Activated CD8-positive, alpha-beta T cell treated with anti-CD3 and anti-CD28 coated beads for 36 hours (primary cell): ENCODE measurements around the gene AMIGO3. TPM values are rescaled to one million over a fixed set of nuclear protein-coding genes. Genes with fewer than 3 reads are reported as not detected.

Source experiments
- ATAC-seq: fragments of 200-7000 bp; cut with Tn5 transposase; one replicate; pipeline ENCODE4 v1.10.0; 2021; ENCODE audit warnings: mild to moderate bottlenecking, moderate library complexity
- CTCF ChIA-PET: fragments of 350-600 bp; sonication (Branson Sonifier 250); formaldehyde crosslinking; loops from one replicate; lab custom pipeline; 2021; ENCODE audit warnings: antibody characterized with exemption; lab: Charles Lee
- POLR2A ChIA-PET: fragments of 350-600 bp; sonication (Branson Sonifier 250); formaldehyde crosslinking; loops from one replicate; lab custom pipeline; 2021; ENCODE audit warnings: antibody characterized with exemption; lab: Charles Lee
- DNase-seq: peaks from one replicate; pipeline ENCODE4 v3.0.0-alpha.2; 2020
- H3K27ac Mint-ChIP-seq: one replicate; pipeline ENCODE4 v1.8.0; 2021; ENCODE audit warnings: mild to moderate bottlenecking, mixed read lengths
- H3K27me3 Mint-ChIP-seq: one replicate; pipeline ENCODE4 v1.8.0; 2021; ENCODE audit warnings: mixed read lengths
- H3K36me3 Mint-ChIP-seq: one replicate; pipeline ENCODE4 v1.8.0; 2021; ENCODE audit warnings: low read depth, mixed read lengths
- H3K4me1 Mint-ChIP-seq: one replicate; pipeline ENCODE4 v1.8.0; 2021; ENCODE audit warnings: low read depth, mixed read lengths
- H3K4me3 Mint-ChIP-seq: one replicate; pipeline ENCODE4 v1.8.0; 2021; ENCODE audit warnings: mild to moderate bottlenecking, moderate library complexity, mixed read lengths
- H3K9me3 Mint-ChIP-seq: one replicate; pipeline ENCODE4 v1.8.0; 2021; ENCODE audit warnings: mixed read lengths
- intact Hi-C: fragments of 100-400 bp; cut with micrococcal nuclease; formaldehyde crosslinking; loops from one replicate; pipeline ENCODE4 v1.10.0; 2022
- total RNA-seq, 2 experiments: library from RNA; stranded (reverse); gene quantifications; one replicate each; pipeline ENCODE4 v1.2.3, GENCODE V29; 2021
- TF ChIP-seq, protein P1 (sequence below): fragments of 200-600 bp; IDR thresholded peaks from one replicate; pipeline ENCODE4 v1.8.0; 2022; ENCODE audit warnings: antibody characterized with exemption, mild to moderate bottlenecking

Gene AMIGO3
- total RNA-seq, 2 experiments from 2014 or later = 0.23 TPM; not detected in 1

DNA sequence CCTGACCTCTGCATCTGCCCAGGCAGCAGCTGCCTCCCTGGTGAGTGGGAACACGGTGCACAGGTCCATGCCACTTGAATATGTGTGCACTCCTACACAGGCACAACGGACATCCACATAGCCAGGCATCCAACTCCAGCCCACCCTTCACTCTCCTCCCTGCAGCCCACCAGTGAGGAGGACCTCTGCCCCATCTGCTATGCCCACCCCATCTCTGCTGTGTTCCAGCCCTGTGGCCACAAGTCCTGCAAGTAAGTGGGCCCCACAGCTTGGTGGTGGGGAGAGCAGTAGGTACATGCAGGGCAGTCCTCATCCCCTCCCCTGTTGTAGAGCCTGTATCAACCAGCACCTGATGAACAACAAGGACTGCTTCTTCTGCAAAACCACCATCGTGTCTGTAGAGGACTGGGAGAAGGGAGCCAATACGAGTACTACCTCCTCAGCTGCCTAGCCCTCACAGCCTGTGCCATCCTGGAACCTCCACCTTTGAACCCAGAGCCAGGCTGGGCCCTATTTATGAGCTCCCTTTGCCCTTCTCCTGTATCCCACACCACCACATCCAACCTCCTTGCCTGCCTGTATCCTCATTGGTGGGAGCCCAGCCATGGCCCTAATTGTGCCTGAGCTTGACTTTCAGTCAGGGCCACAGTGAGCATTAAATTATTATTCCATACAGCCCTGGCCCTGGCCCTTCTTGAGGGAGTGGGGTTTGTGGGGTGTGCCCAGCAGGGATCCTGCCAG lies 1.5 kb upstream of the AMIGO3 start:
- intact Hi-C loops = no loop called here
- Mint-ChIP-seq H3K36me3 (peaks cover 13% of the 10 kb centered on the region), H3K9me3 (no peaks in the 10 kb centered on the region), H3K27ac (peak overlapping the region; percentile 49), H3K27me3 (no peaks in the 10 kb centered on the region), H3K4me3 (no peak overlapping the region), H3K4me1 (peaks cover 26% of the 10 kb centered on the region)
- TF ChIP-seq, protein P1, sequence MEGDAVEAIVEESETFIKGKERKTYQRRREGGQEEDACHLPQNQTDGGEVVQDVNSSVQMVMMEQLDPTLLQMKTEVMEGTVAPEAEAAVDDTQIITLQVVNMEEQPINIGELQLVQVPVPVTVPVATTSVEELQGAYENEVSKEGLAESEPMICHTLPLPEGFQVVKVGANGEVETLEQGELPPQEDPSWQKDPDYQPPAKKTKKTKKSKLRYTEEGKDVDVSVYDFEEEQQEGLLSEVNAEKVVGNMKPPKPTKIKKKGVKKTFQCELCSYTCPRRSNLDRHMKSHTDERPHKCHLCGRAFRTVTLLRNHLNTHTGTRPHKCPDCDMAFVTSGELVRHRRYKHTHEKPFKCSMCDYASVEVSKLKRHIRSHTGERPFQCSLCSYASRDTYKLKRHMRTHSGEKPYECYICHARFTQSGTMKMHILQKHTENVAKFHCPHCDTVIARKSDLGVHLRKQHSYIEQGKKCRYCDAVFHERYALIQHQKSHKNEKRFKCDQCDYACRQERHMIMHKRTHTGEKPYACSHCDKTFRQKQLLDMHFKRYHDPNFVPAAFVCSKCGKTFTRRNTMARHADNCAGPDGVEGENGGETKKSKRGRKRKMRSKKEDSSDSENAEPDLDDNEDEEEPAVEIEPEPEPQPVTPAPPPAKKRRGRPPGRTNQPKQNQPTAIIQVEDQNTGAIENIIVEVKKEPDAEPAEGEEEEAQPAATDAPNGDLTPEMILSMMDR = no peak
- POLR2A ChIA-PET = interaction anchor here (0.5 to 7.6 kb wide), 8 partner anchors 9 to 993 kb away, joined by 3 to 40 read pairs (median 4); no protein-coding TSS in a partner anchor
- ATAC-seq (no peak), DNase-seq (no peak)
- CTCF ChIA-PET = interaction anchor here (1.0 to 3.3 kb wide), 2 partner anchors 20 to 118 kb away, joined by 3 to 13 read pairs; no protein-coding TSS in a partner anchor

DNA sequence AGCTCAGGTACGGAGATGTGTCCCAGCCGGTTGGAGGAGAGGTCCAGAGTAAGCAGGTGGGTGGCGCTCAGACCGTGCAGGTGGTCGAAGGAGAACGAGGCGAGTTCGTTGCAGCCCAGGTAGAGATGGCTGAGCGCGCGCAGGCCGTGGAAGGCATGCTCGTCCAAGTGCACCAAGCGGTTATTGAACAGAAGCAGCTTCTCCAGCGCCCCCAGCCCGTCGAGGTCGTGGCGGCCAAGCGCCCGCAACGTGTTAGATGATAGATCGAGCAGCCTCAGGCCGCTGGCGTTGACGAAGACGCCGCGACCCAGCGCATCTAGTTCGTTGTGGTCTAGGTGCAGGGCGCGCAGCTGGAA lies 648 bp downstream of the AMIGO3 start:
- ChIA-PET POLR2A (interaction anchor here (0.7 to 7.6 kb wide), 14 partner anchors 8 to 512 kb away, joined by 3 to 40 read pairs (median 3); partner anchors contain the start of gene MST1R), CTCF (interaction anchor here (0.8 to 3.3 kb wide), 11 partner anchors 8 to 318 kb away, joined by 3 to 17 read pairs (median 4); no protein-coding TSS in a partner anchor)
- ATAC-seq (no peak), DNase-seq (peak; percentile 35)
- Mint-ChIP-seq H3K36me3 (peaks cover 13% of the 10 kb centered on the region), H3K4me3 (peak overlapping the region; percentile 74), H3K9me3 (no peaks in the 10 kb centered on the region), H3K4me1 (peaks cover 23% of the 10 kb centered on the region), H3K27me3 (no peaks in the 10 kb centered on the region), H3K27ac (no peak overlapping the region)
- intact Hi-C loops = no loop called here
- TF ChIP-seq, protein P1 = no peak

DNA sequence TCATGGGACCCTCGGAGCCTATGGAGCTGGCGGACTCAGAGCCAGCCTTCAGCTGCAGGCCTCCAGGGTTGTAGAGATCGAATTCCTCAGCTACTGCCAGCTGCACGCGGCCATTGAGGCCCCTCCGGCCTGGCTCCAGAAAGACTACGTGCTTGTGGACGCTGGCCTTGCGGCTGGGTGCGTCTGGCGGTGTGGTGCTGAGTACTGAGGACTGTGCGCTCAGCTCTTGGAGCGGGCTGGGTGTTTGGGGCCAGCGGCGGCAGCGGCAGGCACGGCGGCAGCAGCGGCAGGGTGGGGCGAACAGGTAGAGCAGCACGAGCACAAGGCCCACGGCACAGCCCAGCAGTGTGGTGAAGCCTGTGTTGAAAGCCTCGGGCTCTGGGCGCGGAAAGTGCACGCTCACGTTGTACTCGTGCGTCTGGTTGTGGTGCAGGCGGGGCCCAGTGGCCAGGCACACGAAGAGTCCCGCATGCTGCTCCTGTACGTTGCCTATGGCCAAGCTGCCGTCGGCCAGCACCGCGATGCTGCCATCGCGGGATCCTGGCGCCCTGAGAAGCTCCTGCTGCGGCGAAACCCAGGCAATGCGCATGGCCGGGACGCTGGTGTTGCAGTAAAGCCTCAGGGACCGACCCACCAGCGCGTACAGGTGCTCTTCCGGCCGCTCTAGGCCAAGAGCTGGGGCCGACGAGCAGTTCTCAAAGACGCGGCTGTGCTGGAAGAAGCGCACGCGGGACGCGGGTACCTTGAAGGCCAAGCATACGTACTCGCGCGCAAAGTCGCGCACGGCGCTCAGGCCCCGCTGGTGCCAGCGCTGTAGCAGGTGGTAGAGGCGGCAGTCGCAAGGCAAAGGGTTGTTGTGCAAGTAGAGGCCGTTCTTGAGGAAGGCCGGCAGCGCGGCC lies 1.3 kb downstream of the AMIGO3 start:
- no peaks in the 10 kb centered on the region for H3K27me3 Mint-ChIP-seq
- ChIA-PET CTCF (interaction anchor here (0.8 to 3.3 kb wide), 11 partner anchors 9 to 319 kb away, joined by 3 to 17 read pairs (median 4); no protein-coding TSS in a partner anchor), POLR2A (interaction anchor here (0.6 to 7.6 kb wide), 13 partner anchors 8 to 546 kb away, joined by 3 to 40 read pairs (median 3); partner anchors contain the start of genes INKA1 and MST1R)
- TF ChIP-seq, protein P1 = no peak
- H3K4me1 Mint-ChIP-seq = peaks cover 23% of the 10 kb centered on the region
- ATAC-seq (no peak), DNase-seq (no peak)
- intact Hi-C loops = no loop called here
- H3K36me3 Mint-ChIP-seq = peaks cover 13% of the 10 kb centered on the region
- peak overlapping the region; percentile 74 for H3K4me3 Mint-ChIP-seq
- H3K9me3 Mint-ChIP-seq = no peaks in the 10 kb centered on the region
- H3K27ac Mint-ChIP-seq = no peak overlapping the region

DNA sequence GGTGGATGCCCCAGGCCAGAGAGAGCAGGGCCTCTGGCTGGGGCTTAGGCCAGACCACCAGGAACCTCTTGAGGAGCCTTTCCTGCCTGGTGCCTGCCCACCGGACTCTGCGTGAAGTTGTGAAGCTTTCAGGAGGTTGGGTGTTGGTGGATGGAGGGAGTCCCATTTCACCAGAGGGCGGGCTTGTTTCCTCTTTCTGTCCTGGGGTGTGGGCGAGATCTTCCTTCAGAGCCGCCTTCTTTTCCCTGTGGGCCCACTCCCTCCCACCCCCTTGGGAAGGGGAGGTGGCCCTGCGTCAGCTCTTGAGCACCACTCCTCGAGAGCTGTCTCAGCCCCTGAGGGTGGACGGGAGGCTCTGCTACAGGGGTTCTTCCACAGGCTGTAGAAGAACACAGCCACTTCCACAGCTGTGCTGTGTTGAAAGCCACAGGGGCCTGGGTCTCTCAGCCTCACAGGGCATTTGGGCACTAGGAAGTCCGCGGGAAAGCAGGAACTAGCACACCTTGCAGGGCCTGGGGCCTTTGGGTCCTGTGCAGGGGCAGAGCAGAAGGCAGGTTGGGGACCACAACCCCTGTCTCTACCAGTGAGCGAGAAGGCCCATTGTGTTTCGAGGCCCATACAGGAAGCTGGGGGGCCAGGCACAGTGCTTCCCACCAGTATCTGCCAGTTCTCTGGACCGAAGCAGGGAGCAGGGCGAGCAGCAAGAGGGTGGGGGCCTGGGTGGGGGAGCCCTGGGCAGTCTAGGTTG lies 2.1 kb downstream of the AMIGO3 start:
- Mint-ChIP-seq H3K27ac (no peak overlapping the region), H3K36me3 (peaks cover 8% of the 10 kb centered on the region), H3K4me1 (peaks cover 21% of the 10 kb centered on the region), H3K27me3 (no peaks in the 10 kb centered on the region), H3K9me3 (no peaks in the 10 kb centered on the region), H3K4me3 (no peak overlapping the region)
- POLR2A ChIA-PET = interaction anchor here (0.8 to 7.6 kb wide), 5 partner anchors 9 to 97 kb away, joined by 3 to 40 read pairs (median 4); partner anchors contain the start of gene INKA1
- DNase-seq (no peak), ATAC-seq (no peak)
- TF ChIP-seq, protein P1 = no peak
- intact Hi-C loops = no loop called here
- CTCF ChIA-PET = interaction anchor here (2.6 kb wide), 1 partner anchor 15 kb away, joined by 17 read pairs; no protein-coding TSS in a partner anchor
